ENCODE measurements around the gene OGFR. TPM values are rescaled to one million over a fixed set of nuclear protein-coding genes. Genes with fewer than 3 reads are reported as not detected.

OGFR gene
- total RNA-seq = 47.2 and 48.7 TPM in 2 replicates

DNA sequence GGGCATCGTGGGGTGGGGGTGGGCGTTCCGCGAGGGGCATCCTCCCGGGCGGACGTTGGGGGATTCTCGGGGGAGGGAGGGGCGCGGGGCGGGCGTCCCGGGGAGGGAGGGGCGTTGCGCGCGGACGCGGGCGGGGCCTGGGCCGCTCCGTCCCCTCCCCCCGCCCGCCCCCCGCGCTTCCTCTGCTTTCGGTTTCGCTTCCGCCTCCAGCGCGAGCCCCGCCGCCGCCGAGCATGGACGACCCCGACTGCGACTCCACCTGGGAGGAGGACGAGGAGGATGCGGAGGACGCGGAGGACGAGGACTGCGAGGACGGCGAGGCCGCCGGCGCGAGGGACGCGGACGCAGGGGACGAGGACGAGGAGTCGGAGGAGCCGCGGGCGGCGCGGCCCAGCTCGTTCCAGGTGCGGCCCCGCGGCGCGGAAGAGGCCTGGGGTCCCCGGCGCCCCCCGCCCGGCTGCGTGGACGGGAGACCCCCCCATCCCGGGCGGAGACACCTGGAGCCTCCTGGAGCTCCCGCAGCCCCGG lies at the start of gene OGFR:
TSS of gene OGFR (plus strand) at position 209 of the 528 bp plus-strand sequence. CDS start at position 234, 25 bp downstream.

GRCh38 chr20:62816884-62817873 lies 12.5 kb downstream of the OGFR start, which contains the start of gene COL9A3:
TSS of gene COL9A3 (plus strand) at chr20:62817050. CDS start at chr20:62817065, 15 bp downstream.

GRCh38 chr20:62861726-62862336 lies 57.2 kb downstream of the OGFR start, which contains the start of gene TCFL5:
TSS of gene TCFL5 (minus strand) at chr20:62861822. CDS start at chr20:62861670, 152 bp downstream.

Other genes starting within 250 kb of the OGFR start
- not detected in 2 replicates for gene SLCO4A1, start 162.3 kb upstream of the OGFR start, total RNA-seq
- gene NTSR1, start 96.0 kb upstream of the OGFR start, total RNA-seq = 0.39 TPM in 1 of 2 replicates, not detected in the other
- gene MRGBP, start 8.4 kb upstream of the OGFR start, total RNA-seq = 18.8 and 19.8 TPM in 2 replicates
- gene COL9A3, start 12.2 kb downstream of the OGFR start, total RNA-seq = 1.3 and 44.4 TPM in 2 replicates
- 8.0 and 15.4 TPM in 2 replicates for gene TCFL5, start 57.0 kb downstream of the OGFR start, total RNA-seq
- gene DIDO1, start 121.7 kb downstream of the OGFR start, total RNA-seq = 28.4 and 40.6 TPM in 2 replicates
- gene GID8, start 133.3 kb downstream of the OGFR start, total RNA-seq = 21.1 and 23.7 TPM in 2 replicates
- 3.0 and 17.1 TPM in 2 replicates for gene SLC17A9, start 147.9 kb downstream of the OGFR start, total RNA-seq
- not detected in 2 replicates for gene BHLHE23, start 202.1 kb downstream of the OGFR start, total RNA-seq

Measured in epithelial cell of alveolus of lung (primary cell).